Left ventricle myocardium inferior (tissue), 1 donor: ENCODE data around the gene CHST3. TPM values are rescaled to one million over a fixed set of nuclear protein-coding genes. Genes with fewer than 3 reads are reported as not detected.
A peak's percentile ranks its signal among the peaks of the same experiment; 100 is the strongest.

Source experiments
- DNase-seq: peaks from one replicate; pipeline ENCODE4 v3.0.0-alpha.2; 2020
- H3K27ac ChIP-seq: fragments of 200-600 bp; replicated peaks from 2 replicates; pipeline ENCODE4 v1.8.0; 2021
- H3K27me3 ChIP-seq: fragments of 200-600 bp; 2 replicates; pipeline ENCODE4 v1.8.0; 2021; ENCODE audit warnings: low read depth
- H3K36me3 ChIP-seq: fragments of 200-600 bp; 2 replicates; pipeline ENCODE4 v1.8.0; 2021
- H3K4me1 ChIP-seq: fragments of 200-600 bp; 2 replicates; pipeline ENCODE4 v1.8.0; 2021
- H3K4me3 ChIP-seq: fragments of 200-600 bp; 2 replicates; pipeline ENCODE4 v1.8.0; 2021; ENCODE audit warnings: mild to moderate bottlenecking, moderate library complexity
- H3K9me3 ChIP-seq: fragments of 200-600 bp; replicated peaks from 2 replicates; pipeline ENCODE4 v1.8.0; 2021
- CTCF ChIP-seq: fragments of 200-600 bp; IDR thresholded peaks from 2 replicates; pipeline ENCODE4 v1.8.0; 2021; ENCODE audit warnings: antibody characterized with exemption, mild to moderate bottlenecking, borderline replicate concordance
- intact Hi-C: fragments of 100-400 bp; cut with micrococcal nuclease; formaldehyde crosslinking; loops from one replicate; pipeline ENCODE4 v1.11.0; 2022
- total RNA-seq: library from RNA; stranded (reverse); fragmentation: NEBNext Ultra II Directional; extraction: Animal tissue kit (Norgen Biotek cat#: 25700); gene quantifications from one replicate; pipeline ENCODE4 v1.2.1, GENCODE V29; 2021
- donor health status: DM: no; HTN: yes; CAD: no; lungs with severe emphysema.

The CHST3 gene
- total RNA-seq, 1 donor from 2014 or later = 18.0 TPM

- H3K36me3 ChIP-seq = no peaks in the 10 kb centered on the region
- no peak for DNase-seq
- H3K9me3 ChIP-seq = peaks cover 4% of the 10 kb centered on the region
- no peak for TF ChIP-seq CTCF
- intact Hi-C loops = loop anchor here (5.0 kb wide), 1 partner anchor 92 kb away; no protein-coding TSS in a partner anchor
- no peak overlapping the region for H3K27ac ChIP-seq
- no peak overlapping the region for H3K4me3 ChIP-seq
- peaks cover 18% of the 10 kb centered on the region for H3K4me1 ChIP-seq
- H3K27me3 ChIP-seq = no peaks in the 10 kb centered on the region
These were observed 85.3 kb downstream of the CHST3 start for GRCh38 chr10:72049472-72049871.

GRCh38 chr10:72049969-72050781, 86.0 kb downstream of the CHST3 start:
- H3K27ac ChIP-seq = peak overlapping the region; percentile 16
- H3K27me3 ChIP-seq = no peaks in the 10 kb centered on the region
- peaks cover 13% of the 10 kb centered on the region for H3K4me1 ChIP-seq
- no peak for TF ChIP-seq CTCF
- DNase-seq = no peak
- H3K9me3 ChIP-seq = peaks cover 4% of the 10 kb centered on the region
- intact Hi-C loops = loop anchor here (5.0 kb wide), 2 partner anchors 93 to 287 kb away; no protein-coding TSS in a partner anchor
- no peaks in the 10 kb centered on the region for H3K36me3 ChIP-seq
- H3K4me3 ChIP-seq = no peak overlapping the region

- H3K9me3 ChIP-seq = peaks cover 4% of the 10 kb centered on the region
- no peak for TF ChIP-seq CTCF
- H3K36me3 ChIP-seq = no peaks in the 10 kb centered on the region
- H3K4me3 ChIP-seq = no peak overlapping the region
- no peak for DNase-seq
- no peaks in the 10 kb centered on the region for H3K27me3 ChIP-seq
- H3K27ac ChIP-seq = peak overlapping the region; percentile 16
- intact Hi-C loops = loop anchor here (5.0 kb wide), 1 partner anchor 286 kb away; no protein-coding TSS in a partner anchor
- peaks cover 17% of the 10 kb centered on the region for H3K4me1 ChIP-seq
These were observed 86.7 kb downstream of the CHST3 start for GRCh38 chr10:72050873-72051272.

- DNase-seq = no peak
- no peaks in the 10 kb centered on the region for H3K36me3 ChIP-seq
- peaks cover 4% of the 10 kb centered on the region for H3K9me3 ChIP-seq
- intact Hi-C loops = loop anchor here (5.0 kb wide), 1 partner anchor 284 kb away; no protein-coding TSS in a partner anchor
- H3K27me3 ChIP-seq = no peaks in the 10 kb centered on the region
- H3K4me3 ChIP-seq = no peak overlapping the region
- TF ChIP-seq CTCF = no peak
- no peak overlapping the region for H3K27ac ChIP-seq
- H3K4me1 ChIP-seq = peaks cover 31% of the 10 kb centered on the region
These were observed 89.5 kb downstream of the CHST3 start for GRCh38 chr10:72053690-72054089.

- H3K27me3 ChIP-seq = no peaks in the 10 kb centered on the region
- no peak for TF ChIP-seq CTCF
- DNase-seq = peak; percentile 45
- no peak overlapping the region for H3K27ac ChIP-seq
- intact Hi-C loops = no loop called here
- H3K4me1 ChIP-seq = peaks cover 31% of the 10 kb centered on the region
- no peaks in the 10 kb centered on the region for H3K36me3 ChIP-seq
- H3K9me3 ChIP-seq = no peaks in the 10 kb centered on the region
- H3K4me3 ChIP-seq = no peak overlapping the region
These were observed 91.9 kb downstream of the CHST3 start for GRCh38 chr10:72056113-72056512.
